CD4-positive, alpha-beta T cell treated with Interleukin-17A for 4 hours (primary cell): ENCODE measurements around the gene COPB2.

Source experiments
- DNase-seq: peaks from one replicate; pipeline ENCODE4 v3.0.0-alpha.2; 2020; ENCODE audit warnings: mixed read lengths

Gene COPB2

DNA sequence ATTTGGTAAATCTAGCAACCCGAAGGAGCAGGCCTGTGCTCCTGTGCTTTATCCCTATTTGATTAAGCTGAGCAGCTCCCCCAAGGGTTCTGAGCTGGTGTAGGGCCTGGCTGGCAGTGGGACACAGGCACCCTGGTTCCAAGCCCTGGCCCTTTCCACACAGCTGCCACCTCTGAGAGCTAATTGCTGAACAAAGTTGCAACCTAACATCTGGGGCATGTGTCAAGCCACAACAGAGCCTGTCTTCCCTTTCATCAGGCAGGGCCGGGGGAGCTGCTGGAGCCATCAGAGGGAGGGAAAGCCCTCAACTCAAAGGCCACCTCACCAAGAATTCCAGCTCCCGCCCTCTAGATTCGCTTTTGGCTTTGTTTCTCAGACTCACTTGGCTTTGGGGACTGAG lies 62.7 kb downstream of the COPB2 start:
- no peak for DNase-seq

DNA sequence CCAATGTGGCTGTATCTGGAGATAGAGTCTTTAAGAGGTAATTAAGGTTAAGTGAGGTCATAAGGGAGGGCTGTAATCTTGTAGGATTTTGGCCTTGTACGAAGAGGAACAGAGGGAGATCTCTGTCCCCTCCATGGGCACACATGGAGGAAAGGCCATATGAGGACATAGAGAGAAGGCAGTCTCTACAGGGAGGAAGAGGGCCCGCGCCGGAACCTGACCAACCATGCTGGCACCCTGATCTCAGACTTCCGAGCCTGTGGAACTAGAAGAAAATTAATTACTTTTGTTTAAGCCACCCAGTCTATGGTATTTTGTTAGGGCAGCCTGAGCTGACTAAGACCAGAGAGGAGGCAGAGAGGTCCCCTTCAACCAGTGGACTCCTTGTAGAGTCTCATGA lies 63.3 kb downstream of the COPB2 start:
- DNase-seq, result no peak

DNA sequence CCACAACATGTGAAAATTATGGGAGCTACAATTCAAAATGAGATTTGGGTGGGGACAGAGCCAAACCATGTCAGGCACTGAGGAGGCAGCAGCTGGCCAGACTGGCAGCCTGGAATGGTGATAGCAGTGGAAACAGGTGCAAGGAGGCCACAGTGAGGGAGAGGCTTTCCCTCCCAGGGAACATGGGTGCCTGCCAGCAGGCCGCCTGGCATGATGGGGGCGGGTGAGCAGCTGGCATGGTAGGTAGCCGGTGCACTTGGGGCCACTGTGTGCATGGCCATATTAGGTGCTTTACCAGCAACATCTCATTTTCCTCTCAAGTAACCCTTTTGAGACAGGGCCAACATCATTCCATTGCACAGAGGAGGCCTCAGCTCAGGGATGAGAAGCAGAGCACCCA lies 63.9 kb downstream of the COPB2 start:
- DNase-seq, result no peak

DNA sequence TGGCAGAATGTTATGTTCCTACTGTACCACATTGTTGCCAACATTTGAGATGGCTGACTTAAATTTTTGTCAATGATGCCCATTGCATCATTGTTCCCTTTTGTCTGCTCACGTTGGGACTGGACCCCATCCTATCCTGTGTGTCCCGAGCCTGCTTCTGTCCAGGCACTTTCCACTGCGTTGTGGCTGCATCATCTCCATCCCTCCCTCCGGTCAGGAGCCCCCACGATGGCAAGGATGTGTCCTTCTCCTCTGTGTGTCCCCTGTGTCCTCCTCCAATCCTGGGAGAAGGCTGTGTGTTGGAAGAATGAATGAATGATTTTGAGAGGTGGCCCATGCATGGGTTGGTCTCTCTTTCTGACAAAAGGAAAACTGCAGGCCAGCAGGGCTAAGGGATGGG lies 65.0 kb downstream of the COPB2 start:
- no peak for DNase-seq

DNA sequence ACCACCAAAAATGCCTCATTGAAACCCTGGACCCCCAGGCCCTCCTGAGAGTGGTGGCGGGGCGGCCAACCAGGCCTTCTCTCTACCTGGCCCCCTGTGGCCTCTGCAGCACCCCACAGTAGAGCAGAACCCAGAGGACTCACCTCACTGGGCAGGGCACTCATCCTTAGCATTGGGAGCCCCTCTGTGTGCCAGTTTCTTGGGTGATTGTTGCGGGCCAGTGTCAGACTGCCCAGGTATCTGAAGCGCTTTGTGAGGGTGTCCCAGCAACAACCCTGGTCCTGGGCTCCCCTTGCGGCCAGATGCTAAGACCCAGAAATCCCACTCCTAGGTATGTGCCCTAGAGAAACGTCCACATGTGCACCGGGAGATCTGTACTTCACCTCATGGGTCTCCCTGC lies 66.3 kb downstream of the COPB2 start:
- no peak for DNase-seq

DNA sequence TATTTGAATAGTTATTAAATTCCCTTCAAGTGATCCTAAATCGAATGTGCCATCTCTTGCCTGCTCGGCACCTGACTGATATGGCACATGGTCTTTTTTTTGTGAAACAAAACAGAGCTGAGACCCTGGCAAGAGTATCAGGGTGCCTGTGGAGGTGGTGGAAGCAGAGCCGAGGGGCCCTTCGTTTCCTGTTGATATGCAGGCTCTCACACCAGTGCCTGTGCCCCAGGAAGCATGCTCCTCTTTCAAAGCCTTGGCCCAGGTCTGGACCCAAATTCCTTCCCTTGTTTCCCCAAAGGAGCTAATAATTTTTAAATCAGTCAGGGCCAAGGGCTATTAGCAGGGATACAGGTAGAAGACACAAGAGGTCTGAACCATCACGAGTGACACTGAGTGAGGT lies 67.1 kb downstream of the COPB2 start:
- no peak for DNase-seq

DNA sequence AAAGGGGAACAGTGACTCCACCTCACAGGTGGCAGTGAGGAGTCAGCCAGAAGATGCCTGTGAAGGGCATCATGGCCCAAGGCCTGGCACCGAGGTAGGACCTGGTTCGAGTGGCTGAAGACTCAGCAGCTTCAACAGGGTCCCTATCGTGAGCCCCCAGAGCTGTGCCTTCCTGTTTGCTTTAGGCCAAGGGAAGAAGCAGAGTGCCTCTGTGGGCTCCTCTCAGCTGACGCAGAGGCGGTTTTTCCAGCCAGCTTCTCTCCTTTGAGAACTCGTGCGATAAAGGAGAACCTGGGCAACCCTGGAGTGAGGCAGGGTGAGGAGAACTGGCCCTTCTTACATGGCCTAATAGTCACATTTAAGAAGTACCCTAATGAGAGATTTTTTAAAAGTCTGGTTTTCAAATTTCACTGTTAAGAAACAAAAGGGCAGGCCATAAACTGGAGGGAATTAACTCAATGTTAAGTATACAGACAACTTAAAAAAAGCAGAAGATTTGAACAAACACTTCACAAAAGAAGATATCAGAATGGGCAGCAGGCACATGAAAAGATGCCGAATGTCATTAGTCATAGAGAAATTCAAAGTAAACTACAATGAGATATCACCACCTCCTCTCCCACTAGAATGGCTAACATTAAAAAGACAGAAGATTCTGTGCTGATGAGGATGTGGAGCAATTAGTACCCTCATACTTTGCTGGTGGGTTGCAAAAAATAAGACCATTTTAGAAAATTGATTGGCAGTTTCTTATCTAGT lies 68.7 kb downstream of the COPB2 start:
- no peak for DNase-seq

DNA sequence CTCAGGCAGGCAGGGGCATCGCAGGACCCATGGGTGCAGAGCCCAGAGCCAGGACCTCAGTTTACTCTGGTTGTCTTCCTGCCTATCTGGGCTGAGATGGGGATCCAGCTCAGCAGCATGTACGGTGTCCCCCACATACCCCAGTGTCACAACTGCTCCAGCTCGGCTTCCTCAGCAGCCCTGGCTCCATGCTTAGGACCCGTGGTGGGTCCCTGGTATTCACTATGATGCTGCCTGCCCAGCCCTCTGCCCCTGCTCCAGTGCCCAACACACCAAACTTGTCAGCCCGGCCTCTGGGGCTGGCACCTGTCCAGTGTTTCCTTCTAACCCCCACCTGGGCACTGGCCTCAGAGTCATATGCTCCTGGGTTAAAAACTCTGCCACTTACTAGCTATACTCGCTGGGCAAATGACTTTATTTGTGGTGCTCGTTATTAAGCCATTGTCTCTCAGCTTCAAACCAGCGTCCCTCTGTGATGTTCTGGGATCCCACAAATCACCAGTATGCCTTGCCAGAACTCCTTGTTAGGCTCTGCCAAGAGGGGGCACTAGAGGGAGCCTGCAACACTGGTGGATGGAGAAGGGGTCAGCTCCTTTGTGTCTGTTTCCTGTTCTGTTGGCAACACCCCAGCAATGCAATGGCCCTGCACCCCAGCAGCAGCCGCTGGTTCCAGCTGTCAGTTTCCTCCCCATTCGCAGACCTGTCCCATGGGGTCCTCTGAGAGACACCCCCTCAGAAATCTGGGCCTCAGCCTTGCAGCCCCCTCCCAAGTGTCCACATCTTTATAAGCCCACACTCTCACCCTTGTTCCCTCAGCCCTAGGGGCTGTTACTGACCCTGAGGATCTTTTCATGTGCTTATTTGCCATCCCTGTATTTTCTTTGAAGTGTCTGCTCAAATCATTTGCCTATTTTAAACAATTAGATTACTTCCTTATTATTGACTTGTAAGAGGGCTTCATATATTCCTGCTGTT lies 69.7 kb downstream of the COPB2 start:
- no peak for DNase-seq

DNA sequence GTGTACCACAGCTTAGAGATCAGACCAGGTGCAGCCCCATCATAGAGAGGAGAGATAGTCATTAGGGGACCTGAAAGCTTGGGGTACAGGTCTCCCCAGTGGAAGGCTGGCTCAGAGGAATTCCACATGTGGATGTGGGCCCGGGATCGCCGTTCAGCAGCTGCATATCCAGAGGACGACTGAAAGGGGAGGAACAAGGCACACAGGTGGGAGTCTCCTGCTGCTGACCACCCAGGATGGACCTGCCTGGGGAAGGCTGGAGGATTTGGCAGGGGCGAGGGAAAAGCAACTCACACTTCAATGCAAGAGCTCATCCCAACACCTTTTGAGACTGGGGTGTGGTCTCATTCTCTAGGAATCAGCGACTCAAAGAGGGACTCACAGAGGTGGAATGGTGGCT lies 70.6 kb downstream of the COPB2 start:
- no peak for DNase-seq

DNA sequence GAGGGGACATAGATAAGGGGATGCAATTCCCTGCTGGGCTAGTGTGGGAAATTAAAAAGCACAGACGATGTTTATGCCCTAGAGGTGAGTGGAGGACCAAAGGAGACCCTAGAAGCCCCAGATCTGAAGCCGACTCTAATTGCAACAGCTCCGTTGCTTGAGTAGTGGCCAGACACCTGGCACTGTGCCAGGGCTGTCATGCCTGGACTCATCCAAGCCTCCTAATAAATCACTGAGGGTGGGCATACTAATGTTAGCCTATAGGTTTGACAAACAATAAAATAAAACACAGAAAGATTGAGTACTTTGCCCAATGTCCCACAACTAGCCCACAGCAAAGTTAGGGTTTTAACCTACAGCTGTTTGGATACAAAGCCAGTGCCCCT lies 71.0 kb downstream of the COPB2 start:
- no peak for DNase-seq

DNA sequence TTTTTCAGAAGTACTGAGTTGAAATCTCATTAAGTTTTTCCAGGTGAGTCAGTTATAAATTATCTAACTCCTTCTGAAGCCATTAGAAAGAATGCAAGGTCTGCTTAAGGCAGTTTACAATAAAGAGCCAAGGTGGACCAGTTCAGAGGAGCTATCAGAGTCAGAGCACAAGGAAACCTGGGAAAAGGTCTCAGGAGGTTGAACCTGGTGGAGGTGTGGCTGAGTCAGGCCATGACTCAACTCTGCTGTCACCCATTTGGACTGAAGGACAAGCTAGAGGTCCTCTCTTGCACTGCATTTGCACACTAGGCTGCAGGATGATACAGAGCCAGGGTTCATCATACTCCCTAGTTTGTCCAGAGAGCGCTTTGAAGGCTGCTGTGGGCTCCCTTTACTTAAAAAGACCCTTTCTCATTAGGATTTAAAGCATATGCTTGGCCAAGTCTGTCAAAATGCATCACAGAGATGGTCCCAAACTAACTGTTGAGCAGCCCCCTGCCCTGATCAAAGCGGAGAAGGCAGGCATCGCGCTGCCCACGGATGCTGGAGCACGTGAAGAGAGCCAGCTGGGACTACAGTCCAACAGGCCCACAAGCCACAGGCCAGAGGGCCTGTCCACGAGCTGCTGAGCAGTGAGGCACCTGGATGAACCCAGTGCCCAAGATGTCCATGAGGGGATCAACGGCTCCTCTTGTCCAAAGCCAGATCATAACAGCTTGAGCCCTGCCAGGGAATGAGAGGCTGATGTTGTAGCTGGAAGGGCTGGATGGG lies 71.6 kb downstream of the COPB2 start:
- DNase-seq, result no peak

DNA sequence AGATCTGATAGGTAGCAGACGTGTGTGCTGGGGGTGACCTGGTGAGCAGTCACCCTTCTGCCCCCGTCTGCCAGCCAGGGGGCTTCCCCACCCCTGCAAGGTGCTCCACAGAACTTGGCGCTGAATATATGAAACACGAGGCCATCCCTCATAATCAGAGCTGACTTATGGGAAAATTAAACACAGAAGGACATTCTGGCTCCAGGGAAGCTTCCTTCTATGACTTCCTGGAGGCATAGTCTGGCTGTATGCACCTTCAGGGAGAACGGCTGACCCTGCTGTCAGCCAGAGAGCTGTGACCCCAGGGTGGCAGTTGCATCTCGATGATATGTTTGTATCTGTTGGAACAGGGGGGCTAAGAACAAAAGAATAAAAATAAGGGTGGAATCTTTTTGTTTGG lies 72.2 kb downstream of the COPB2 start:
- DNase-seq, result no peak

DNA sequence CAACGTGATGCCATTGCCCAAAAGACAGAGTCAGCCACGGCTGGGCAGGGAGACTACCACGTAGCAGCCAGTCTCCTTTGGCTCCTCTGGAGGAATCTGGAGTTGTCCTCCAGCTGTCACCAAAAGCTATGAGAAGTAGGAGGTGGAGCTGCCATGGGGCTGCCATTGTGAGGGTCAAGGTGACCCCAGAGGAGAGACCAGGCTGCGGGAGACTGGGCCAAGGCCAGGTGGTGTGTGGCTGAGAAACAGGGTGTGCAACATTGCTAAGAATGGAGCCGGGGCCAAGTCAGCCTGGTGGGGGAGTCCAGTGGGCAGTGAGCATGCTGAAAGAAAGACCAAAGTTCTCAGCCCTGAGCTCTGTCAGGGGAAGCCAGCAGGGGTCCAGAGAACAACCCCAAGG lies 75.5 kb downstream of the COPB2 start:
- no peak for DNase-seq

DNA sequence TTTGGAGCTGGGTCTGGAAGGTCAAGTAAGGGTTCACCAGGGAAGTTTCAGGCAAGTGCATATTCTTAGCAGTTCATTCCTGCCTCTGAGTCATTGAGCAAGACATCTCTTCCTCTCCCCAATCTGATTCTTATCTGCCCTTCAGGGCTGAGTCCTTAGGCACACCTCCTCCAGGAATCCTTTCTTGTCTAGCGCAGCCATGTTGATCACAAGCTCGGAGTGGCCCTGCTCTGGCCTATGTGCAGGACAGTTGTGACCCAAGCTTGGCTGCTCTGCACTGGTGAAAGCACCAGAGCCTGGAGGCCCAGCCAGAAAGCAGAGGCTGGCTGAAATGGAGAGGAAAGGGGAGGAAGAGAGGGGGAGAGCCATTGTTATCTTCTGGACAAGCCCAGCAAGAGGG lies 76.5 kb downstream of the COPB2 start:
- no peak for DNase-seq

DNA sequence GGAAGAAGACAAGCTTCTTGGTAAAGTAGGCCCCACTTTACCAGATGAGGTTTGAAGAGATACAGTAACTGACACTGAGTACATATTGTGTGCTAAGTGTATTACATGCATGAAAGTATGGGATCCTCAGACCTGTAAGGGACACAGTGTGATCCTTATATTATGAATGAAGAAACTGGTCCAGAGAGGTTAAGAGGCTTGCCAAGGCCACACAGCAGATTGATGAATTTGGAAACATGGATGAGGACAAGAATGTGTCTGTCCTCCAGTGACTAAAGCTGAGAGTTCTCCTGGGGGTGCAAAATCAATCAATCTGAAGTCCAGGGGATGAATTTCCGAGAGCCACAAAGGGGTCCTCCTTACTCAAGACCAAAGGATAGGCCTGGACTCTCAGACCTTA lies 77.0 kb downstream of the COPB2 start:
- DNase-seq, result no peak

DNA sequence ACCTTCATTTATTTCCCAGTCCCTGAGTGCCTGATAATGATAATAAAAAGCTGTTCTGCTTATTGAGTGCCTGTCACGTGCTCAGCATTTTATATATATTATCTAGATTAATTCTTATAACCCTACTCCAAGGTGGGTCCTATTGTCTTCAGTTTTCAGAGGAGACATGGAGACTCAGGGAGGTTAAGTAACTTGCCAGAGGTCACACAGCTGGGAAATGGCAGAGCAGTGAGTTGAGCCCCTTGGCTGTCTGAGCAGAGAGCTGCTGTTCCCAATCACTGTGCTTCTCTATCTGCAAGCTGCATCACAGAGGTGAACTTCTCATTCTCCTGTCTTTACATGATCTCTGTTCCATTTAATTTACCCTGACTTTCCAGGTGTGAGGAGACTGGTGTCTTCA lies 77.9 kb downstream of the COPB2 start:
- DNase-seq, result no peak

DNA sequence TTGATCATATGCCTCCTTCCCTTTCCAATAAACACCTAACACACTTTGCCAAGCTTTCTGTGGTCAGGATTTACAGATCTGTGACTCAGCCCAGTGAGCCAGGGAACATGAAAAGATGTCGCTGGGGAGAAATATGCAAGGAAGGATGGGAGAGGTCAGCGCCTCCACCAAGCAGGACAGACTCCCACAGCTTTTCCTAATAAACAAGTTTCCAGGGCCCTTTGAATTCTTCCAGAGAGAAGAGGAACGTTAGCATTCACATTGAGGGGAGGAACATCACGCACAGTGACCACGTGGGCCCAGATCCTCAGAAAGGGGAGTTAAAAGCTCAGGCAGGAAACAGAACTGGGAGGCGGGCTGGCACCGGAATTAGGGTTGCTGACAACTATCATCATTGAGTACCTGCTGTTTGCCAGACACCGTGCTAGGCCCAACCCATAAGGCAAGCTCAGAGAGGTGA lies 78.9 kb downstream of the COPB2 start:
- no peak for DNase-seq

DNA sequence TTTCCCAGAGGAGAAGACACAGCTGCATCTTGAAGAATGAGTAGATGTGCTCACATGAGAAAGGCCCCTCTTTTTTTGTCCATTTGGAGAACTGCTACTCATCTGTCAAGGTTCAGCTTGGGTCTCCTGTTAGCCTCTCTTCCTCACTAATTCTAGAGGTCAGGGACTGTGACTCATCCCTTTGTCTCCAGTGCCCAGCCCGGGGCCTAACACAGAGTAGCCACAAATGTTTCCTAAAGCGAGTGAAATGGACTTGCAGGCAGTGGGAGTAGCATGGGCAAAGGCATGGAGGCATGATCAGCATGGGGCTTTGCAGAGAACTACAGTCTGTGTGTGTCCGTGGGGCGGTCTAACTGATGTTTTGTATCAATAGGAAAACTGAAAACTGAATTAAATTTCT lies 79.6 kb downstream of the COPB2 start:
- DNase-seq, result no peak

DNA sequence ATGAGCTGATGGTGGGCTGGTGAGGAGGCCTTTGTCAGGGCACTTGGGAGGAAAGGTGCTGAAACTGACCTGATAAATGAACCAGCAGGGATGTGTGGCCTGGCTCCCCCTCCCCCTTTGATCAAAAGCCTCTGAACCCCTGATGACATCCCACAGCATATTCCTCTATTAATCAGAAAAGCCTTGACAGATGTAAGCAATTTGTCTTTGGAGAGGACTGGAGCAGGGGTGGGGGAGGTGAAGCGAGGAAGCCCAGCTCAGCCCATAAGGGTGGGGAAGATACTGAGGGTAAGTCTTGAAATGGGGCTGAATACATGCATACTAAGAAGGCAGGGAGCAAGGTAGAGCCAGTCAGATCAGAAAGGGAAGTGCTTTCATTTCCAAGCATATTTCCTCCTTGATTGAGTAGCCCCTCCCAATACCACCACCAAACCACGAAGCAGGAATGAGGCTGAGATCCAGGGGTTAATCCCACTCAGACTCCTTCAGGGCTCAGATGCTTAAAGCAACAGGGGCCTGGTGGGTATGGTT lies 80.3 kb downstream of the COPB2 start:
- no peak for DNase-seq

DNA sequence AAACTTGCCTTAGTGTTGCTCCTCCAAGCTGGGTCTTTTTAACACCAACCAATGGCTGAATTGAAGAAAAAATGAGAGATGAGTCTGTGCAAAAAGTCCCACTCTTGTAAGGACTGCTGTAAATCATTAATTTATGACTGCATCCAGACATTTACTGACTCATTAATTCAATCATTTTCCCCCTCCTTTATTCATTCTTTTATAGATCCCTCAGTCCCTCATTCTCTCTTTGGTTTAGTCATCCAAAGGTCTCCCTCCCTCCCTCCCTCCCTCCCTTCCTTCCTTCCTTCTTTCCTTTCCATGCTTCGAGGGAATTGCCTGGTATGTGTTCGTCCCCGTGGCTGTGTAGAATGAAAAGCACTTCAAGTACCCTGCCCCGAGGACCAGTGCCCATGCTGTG lies 80.9 kb downstream of the COPB2 start:
- no peak for DNase-seq

DNA sequence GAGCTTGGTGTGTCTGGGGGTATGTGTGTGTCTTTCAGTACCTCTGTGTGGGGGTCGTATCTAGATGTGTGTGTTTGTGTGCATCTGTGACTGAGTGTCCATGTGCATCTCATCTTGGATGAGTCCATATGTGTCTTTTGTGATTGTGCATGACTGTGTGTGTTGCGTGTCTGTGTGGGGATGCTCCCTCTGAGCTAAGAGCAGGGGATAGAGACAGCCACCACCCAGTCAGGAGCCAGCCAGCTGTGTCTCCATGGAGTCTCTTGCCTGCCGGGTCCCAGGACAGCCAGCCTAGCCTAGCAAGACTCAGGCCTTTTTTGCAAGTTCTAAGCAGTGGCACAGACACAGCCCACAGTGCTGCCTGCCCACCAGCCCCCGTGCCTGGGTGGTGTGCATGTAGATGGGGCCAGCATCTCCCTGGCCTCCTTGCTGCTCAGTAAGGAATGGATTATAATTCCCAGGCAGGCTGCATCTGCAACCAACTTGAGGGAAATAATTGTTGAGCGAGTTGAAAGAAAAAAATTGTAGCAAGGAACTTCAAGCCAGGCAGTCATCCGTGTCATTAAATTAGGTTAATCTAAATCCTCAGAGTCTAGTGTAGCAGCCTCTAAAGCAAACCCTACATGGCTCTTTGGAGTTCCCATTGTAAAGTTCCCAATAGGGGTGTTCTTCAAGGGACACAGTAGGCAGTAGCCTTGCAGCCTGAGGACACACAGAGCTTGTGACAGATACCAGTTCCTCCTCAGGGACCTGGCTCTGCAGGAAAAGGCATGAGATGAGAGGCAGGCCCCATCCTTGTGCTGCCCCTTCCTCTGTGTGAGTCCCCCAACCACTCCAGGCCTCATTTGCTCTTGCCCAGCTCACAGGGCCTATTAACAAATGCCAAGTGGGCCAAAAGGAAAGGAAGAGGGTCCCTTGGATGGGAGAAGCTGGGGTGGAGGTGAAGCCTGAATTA lies 81.6 kb downstream of the COPB2 start:
- DNase-seq, result no peak
